ENCODE data around the gene EPHX1. TPM values are rescaled to one million over a fixed set of nuclear protein-coding genes. Genes with fewer than 3 reads are reported as not detected.
A peak's percentile ranks its signal among the peaks of the same experiment; 100 is the strongest.
"Not testable (repeated sequence)": the region's sequence is repeated elsewhere in the genome, so short reads cannot be mapped to it uniquely, and the experiment has no call there.

The EPHX1 gene
- total RNA-seq (2014; rRNA removed; shearing (Covaris generic)), result 4.6 and 8.8 TPM in 2 replicates

GRCh38 chr1:225809842-225810578 is at the start of gene EPHX1:
Gene EPHX1, plus strand, starts transcription at chr1:225810124. Its CDS starts 18,606 bp downstream, at chr1:225828730.
- peak; percentile 92 for DNase-seq (ENCODE audit: low read depth)

- DNase-seq (ENCODE audit: low read depth), result no peak
These were observed 49.4 kb upstream of the EPHX1 start for GRCh38 chr1:225760531-225760930.

GRCh38 chr1:225761395-225761794 is 48.5 kb upstream of the EPHX1 start:
- DNase-seq (ENCODE audit: low read depth), result not testable (repeated sequence)

GRCh38 chr1:225762002-225762441 is 47.9 kb upstream of the EPHX1 start:
- DNase-seq (ENCODE audit: low read depth), result peak; percentile 80

GRCh38 chr1:225762444-225762843 is 47.5 kb upstream of the EPHX1 start:
- DNase-seq (ENCODE audit: low read depth), result peak; percentile 89

GRCh38 chr1:225763716-225764548 is 46.0 kb upstream of the EPHX1 start:
- DNase-seq (ENCODE audit: low read depth), result peak; percentile 91

- DNase-seq (ENCODE audit: low read depth), result no peak
These were observed 43.8 kb upstream of the EPHX1 start for GRCh38 chr1:225765982-225766674.

- DNase-seq (ENCODE audit: low read depth), result peak; percentile 94
These were observed 42.8 kb upstream of the EPHX1 start for GRCh38 chr1:225766967-225767633.

- peak; percentile 84 for DNase-seq (ENCODE audit: low read depth)
These were observed 42.0 kb upstream of the EPHX1 start for GRCh38 chr1:225767634-225768540.

GRCh38 chr1:225768662-225769426 is 41.1 kb upstream of the EPHX1 start:
- DNase-seq (ENCODE audit: low read depth), result no peak

GRCh38 chr1:225769687-225770086 is 40.2 kb upstream of the EPHX1 start:
- no peak for DNase-seq (ENCODE audit: low read depth)

GRCh38 chr1:225770561-225771248 is 39.2 kb upstream of the EPHX1 start:
- DNase-seq (ENCODE audit: low read depth), result no peak

- DNase-seq (ENCODE audit: low read depth), result no peak
These were observed 38.1 kb upstream of the EPHX1 start for GRCh38 chr1:225771661-225772322.

GRCh38 chr1:225772323-225772768 is 37.6 kb upstream of the EPHX1 start:
- peak; percentile 94 for DNase-seq (ENCODE audit: low read depth)

GRCh38 chr1:225772848-225773247 is 37.1 kb upstream of the EPHX1 start:
- no peak for DNase-seq (ENCODE audit: low read depth)

GRCh38 chr1:225774281-225775147 is 35.4 kb upstream of the EPHX1 start:
- no peak for DNase-seq (ENCODE audit: low read depth)

- no peak for DNase-seq (ENCODE audit: low read depth)
These were observed 33.6 kb upstream of the EPHX1 start for GRCh38 chr1:225776294-225776693.
